NK-92 (cell line): ENCODE measurements around the gene BCL2L1.

Source experiments
- DNase-seq: peaks from one replicate; lab custom pipeline; 2025; ENCODE audit not compliant: unreplicated experiment; lab: John Stamatoyannopoulos, UW

BCL2L1 gene

GRCh38 chr20:31694842-31695593 is 27.6 kb downstream of the BCL2L1 start:
- no peak for DNase-seq

GRCh38 chr20:31693987-31694661 is 28.5 kb downstream of the BCL2L1 start:
- DNase-seq = no peak

GRCh38 chr20:31693402-31693801 is 29.3 kb downstream of the BCL2L1 start:
- DNase-seq = no peak

GRCh38 chr20:31691646-31692275 is 30.9 kb downstream of the BCL2L1 start:
- DNase-seq = no peak

GRCh38 chr20:31690124-31690666 is 32.5 kb downstream of the BCL2L1 start:
- DNase-seq = no peak

GRCh38 chr20:31689141-31689540 is 33.5 kb downstream of the BCL2L1 start:
- DNase-seq = no peak

- DNase-seq = no peak
Observed at GRCh38 chr20:31687777-31688176, 34.9 kb downstream of the BCL2L1 start.

GRCh38 chr20:31685853-31686643 is 36.6 kb downstream of the BCL2L1 start:
- no peak for DNase-seq

- DNase-seq = no peak
Observed at GRCh38 chr20:31684153-31685015, 38.3 kb downstream of the BCL2L1 start.

GRCh38 chr20:31682927-31683326 is 39.7 kb downstream of the BCL2L1 start:
- DNase-seq = no peak

- no peak for DNase-seq
Observed at GRCh38 chr20:31682352-31682751, 40.3 kb downstream of the BCL2L1 start.

GRCh38 chr20:31681769-31682168 is 40.9 kb downstream of the BCL2L1 start:
- DNase-seq = no peak

GRCh38 chr20:31681128-31681727 is 41.4 kb downstream of the BCL2L1 start:
- DNase-seq = no peak

GRCh38 chr20:31680286-31681127 is 42.2 kb downstream of the BCL2L1 start:
- DNase-seq = no peak

- DNase-seq = no peak
Observed at GRCh38 chr20:31679357-31680285, 43.0 kb downstream of the BCL2L1 start.

GRCh38 chr20:31678389-31679356 is 44.0 kb downstream of the BCL2L1 start:
- no peak for DNase-seq
